ENCODE measurements around the gene GAS2.

DNA sequence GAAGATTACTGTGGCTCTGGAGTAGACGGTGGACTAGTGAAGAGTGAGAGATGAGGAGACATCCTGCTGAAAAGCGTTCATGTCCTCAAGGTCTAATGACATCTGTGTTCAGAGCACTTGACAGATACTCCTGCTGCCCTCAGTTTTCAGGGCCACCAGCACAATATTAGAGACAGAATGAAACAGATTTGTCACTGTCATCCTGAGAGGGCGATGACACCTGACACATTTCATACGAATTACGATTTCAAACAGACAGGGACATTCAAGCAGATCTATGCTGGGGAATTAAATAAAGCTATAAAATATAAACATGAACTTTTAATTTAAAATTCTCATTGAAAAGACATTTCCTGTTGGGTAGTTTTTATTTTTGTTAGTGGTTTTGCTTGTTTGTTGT, 134.1 kb downstream of the GAS2 start:
- TF ChIP-seq POLR2A (IDR thresholded peaks at IDR 0.05; ENCODE audit: low read length), result no peak
- TF ChIP-seq, protein P1, sequence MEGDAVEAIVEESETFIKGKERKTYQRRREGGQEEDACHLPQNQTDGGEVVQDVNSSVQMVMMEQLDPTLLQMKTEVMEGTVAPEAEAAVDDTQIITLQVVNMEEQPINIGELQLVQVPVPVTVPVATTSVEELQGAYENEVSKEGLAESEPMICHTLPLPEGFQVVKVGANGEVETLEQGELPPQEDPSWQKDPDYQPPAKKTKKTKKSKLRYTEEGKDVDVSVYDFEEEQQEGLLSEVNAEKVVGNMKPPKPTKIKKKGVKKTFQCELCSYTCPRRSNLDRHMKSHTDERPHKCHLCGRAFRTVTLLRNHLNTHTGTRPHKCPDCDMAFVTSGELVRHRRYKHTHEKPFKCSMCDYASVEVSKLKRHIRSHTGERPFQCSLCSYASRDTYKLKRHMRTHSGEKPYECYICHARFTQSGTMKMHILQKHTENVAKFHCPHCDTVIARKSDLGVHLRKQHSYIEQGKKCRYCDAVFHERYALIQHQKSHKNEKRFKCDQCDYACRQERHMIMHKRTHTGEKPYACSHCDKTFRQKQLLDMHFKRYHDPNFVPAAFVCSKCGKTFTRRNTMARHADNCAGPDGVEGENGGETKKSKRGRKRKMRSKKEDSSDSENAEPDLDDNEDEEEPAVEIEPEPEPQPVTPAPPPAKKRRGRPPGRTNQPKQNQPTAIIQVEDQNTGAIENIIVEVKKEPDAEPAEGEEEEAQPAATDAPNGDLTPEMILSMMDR (IDR thresholded peaks at IDR 0.05), result no peak
- TF ChIP-seq, protein P2, sequence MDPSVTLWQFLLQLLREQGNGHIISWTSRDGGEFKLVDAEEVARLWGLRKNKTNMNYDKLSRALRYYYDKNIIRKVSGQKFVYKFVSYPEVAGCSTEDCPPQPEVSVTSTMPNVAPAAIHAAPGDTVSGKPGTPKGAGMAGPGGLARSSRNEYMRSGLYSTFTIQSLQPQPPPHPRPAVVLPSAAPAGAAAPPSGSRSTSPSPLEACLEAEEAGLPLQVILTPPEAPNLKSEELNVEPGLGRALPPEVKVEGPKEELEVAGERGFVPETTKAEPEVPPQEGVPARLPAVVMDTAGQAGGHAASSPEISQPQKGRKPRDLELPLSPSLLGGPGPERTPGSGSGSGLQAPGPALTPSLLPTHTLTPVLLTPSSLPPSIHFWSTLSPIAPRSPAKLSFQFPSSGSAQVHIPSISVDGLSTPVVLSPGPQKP (IDR thresholded peaks at IDR 0.05; ENCODE audit: low read depth, low read length), result no peak
- TF ChIP-seq BHLHE40 (IDR thresholded peaks at IDR 0.05; ENCODE audit: low read depth, low read length), result no peak
- TF ChIP-seq, protein P3, sequence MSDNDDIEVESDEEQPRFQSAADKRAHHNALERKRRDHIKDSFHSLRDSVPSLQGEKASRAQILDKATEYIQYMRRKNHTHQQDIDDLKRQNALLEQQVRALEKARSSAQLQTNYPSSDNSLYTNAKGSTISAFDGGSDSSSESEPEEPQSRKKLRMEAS (IDR thresholded peaks at IDR 0.05), result no peak
- TF ChIP-seq PHF8 (IDR thresholded peaks at IDR 0.05; ENCODE audit: borderline replicate concordance, low read depth), result no peak
- TF ChIP-seq, protein P4, sequence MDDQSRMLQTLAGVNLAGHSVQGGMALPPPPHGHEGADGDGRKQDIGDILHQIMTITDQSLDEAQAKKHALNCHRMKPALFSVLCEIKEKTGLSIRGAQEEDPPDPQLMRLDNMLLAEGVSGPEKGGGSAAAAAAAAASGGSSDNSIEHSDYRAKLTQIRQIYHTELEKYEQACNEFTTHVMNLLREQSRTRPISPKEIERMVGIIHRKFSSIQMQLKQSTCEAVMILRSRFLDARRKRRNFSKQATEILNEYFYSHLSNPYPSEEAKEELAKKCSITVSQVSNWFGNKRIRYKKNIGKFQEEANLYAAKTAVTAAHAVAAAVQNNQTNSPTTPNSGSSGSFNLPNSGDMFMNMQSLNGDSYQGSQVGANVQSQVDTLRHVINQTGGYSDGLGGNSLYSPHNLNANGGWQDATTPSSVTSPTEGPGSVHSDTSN (IDR thresholded peaks at IDR 0.05), result no peak
- TF ChIP-seq EP300 (IDR thresholded peaks at IDR 0.05), result no peak
- TF ChIP-seq MAFK (IDR thresholded peaks at IDR 0.05; ENCODE audit: partially characterized antibody), result no peak
- TF ChIP-seq, protein P5, sequence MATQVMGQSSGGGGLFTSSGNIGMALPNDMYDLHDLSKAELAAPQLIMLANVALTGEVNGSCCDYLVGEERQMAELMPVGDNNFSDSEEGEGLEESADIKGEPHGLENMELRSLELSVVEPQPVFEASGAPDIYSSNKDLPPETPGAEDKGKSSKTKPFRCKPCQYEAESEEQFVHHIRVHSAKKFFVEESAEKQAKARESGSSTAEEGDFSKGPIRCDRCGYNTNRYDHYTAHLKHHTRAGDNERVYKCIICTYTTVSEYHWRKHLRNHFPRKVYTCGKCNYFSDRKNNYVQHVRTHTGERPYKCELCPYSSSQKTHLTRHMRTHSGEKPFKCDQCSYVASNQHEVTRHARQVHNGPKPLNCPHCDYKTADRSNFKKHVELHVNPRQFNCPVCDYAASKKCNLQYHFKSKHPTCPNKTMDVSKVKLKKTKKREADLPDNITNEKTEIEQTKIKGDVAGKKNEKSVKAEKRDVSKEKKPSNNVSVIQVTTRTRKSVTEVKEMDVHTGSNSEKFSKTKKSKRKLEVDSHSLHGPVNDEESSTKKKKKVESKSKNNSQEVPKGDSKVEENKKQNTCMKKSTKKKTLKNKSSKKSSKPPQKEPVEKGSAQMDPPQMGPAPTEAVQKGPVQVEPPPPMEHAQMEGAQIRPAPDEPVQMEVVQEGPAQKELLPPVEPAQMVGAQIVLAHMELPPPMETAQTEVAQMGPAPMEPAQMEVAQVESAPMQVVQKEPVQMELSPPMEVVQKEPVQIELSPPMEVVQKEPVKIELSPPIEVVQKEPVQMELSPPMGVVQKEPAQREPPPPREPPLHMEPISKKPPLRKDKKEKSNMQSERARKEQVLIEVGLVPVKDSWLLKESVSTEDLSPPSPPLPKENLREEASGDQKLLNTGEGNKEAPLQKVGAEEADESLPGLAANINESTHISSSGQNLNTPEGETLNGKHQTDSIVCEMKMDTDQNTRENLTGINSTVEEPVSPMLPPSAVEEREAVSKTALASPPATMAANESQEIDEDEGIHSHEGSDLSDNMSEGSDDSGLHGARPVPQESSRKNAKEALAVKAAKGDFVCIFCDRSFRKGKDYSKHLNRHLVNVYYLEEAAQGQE (IDR thresholded peaks at IDR 0.05), result no peak
- no peak for TF ChIP-seq HOXA7 (CRISPR knock-in tag; IDR thresholded peaks at IDR 0.05)
- TF ChIP-seq CBX2 (IDR thresholded peaks at IDR 0.05; ENCODE audit: borderline replicate concordance, low read depth), result no peak

Data from A549 (cell line).